AG04449 (cell line): Measurements from ENCODE around the gene KARS1.
A peak's percentile ranks its signal among the peaks of the same experiment; 100 is the strongest.

Source experiments
- CTCF ChIA-PET: fragments of 350-600 bp; formaldehyde crosslinking; extraction: SDS; loops from one replicate; lab custom pipeline; 2021; ENCODE audit warnings: antibody characterized with exemption; lab: Yijun Ruan, JAX
- POLR2A ChIA-PET: fragments of 400-600, 350-600 bp; formaldehyde crosslinking; extraction: SDS; loops from one replicate; lab custom pipeline; 2020; ENCODE audit warnings: antibody characterized with exemption, inconsistent platforms; lab: Yijun Ruan, JAX
- DNase-seq: peaks from one replicate; pipeline ENCODE4 v3.0.0-alpha.2; 2010; ENCODE audit warnings: low read depth, low spot score
- H3K4me3 ChIP-seq: 2 replicates; pipeline ENCODE4 v1.5.1; 2011; ENCODE audit warnings: low read depth, mild to moderate bottlenecking, control low read depth, low read length
- TF ChIP-seq, protein P1 (sequence below): IDR thresholded peaks from one replicate; pipeline ENCODE4 v1.5.1; 2011; ENCODE audit warnings: mild to moderate bottlenecking, moderate library complexity, low read length, control low read depth, inconsistent platforms; ENCODE audit not compliant: insufficient read depth; ENCODE audit errors: missing control alignments

KARS1 gene

GRCh38 chr16:75629132-75629531, 18.3 kb downstream of the KARS1 start:
- H3K4me3 ChIP-seq: no peak overlapping the region
- ChIA-PET CTCF (no interaction called here), POLR2A (interaction anchor here (0.5 kb wide), 1 partner anchor 1574 kb away, joined by 3 read pairs; no protein-coding TSS in a partner anchor)
- DNase-seq: no peak
- TF ChIP-seq, protein P1, sequence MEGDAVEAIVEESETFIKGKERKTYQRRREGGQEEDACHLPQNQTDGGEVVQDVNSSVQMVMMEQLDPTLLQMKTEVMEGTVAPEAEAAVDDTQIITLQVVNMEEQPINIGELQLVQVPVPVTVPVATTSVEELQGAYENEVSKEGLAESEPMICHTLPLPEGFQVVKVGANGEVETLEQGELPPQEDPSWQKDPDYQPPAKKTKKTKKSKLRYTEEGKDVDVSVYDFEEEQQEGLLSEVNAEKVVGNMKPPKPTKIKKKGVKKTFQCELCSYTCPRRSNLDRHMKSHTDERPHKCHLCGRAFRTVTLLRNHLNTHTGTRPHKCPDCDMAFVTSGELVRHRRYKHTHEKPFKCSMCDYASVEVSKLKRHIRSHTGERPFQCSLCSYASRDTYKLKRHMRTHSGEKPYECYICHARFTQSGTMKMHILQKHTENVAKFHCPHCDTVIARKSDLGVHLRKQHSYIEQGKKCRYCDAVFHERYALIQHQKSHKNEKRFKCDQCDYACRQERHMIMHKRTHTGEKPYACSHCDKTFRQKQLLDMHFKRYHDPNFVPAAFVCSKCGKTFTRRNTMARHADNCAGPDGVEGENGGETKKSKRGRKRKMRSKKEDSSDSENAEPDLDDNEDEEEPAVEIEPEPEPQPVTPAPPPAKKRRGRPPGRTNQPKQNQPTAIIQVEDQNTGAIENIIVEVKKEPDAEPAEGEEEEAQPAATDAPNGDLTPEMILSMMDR: no peak

- CTCF ChIA-PET: no interaction called here
- no peak for DNase-seq
- TF ChIP-seq, protein P1: no peak
- H3K4me3 ChIP-seq: no peak overlapping the region
- POLR2A ChIA-PET: no interaction called here
Observed at GRCh38 chr16:75628351-75628750, 19.1 kb downstream of the KARS1 start.

- ChIA-PET CTCF (no interaction called here), POLR2A (no interaction called here)
- TF ChIP-seq, protein P1: no peak
- H3K4me3 ChIP-seq: no peak overlapping the region
- DNase-seq: no peak
Observed at GRCh38 chr16:75627851-75628250, 19.6 kb downstream of the KARS1 start.

- no peak for DNase-seq
- ChIA-PET CTCF (interaction anchor here (0.8 to 1.2 kb wide), 2 partner anchors 162 to 427 kb away, joined by 3 read pairs; partner anchors contain the start of gene TMEM170A), POLR2A (interaction anchor here (0.6 kb wide), 1 partner anchor 1561 kb away, joined by 4 read pairs; no protein-coding TSS in a partner anchor)
- no peak overlapping the region for H3K4me3 ChIP-seq
- TF ChIP-seq, protein P1: no peak
Observed at GRCh38 chr16:75626806-75627205, 20.7 kb downstream of the KARS1 start.

- ChIA-PET CTCF (no interaction called here), POLR2A (no interaction called here)
- H3K4me3 ChIP-seq: no peak overlapping the region
- TF ChIP-seq, protein P1: no peak
- no peak for DNase-seq
Observed at GRCh38 chr16:75624921-75625334, 22.5 kb downstream of the KARS1 start.

DNA sequence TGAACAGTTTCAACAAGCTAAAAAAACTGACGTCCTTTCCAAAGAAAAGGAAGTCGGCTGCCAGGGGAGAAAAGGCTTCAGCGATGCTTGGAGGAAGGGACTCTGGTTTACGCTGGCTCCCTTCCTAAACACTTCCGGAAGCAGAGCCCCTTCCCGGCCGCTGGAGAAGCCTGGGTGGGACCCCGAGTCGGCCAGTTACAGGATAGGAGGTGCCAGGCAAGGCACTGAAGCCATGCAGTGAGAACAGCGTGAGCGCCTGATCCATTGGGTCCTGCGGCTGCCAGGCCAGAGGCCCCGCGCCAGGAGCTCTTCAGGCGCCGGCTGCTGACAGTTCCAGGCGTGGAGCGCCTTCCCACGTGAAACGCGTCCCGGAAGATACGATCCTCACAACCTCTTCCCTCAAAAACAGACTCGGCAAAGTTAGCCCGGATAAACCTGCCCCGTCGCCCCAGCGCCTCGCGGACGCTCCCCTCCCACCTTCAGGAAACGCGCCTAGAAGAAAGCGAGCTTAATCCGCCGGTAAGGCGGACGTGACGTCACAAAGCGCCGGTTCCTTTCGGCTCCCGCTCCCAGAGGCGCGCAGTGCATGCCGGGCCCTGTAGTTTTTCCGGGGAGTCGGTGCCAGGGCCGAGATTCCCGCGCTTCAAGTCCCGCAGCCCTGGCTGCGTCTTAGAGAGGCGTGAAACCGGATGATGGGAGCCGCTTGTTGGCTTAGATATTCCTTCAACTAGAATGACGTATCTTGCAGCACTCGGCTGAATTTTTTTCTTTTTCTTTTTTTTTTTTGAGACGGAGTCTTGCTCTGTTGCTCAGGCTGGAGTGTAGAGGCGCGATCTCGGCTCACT, 24.5 kb downstream of the KARS1 start, which contains the start of gene ADAT1:
Gene ADAT1 (minus strand): TSS at position 521 of the 845 bp plus-strand sequence. CDS start 2,482 bp downstream, outside the sequence.
- H3K4me3 ChIP-seq: peak within 1 kb of the TSS; percentile 86
- TF ChIP-seq, protein P1: no peak
- ChIA-PET POLR2A (interaction anchor here (0.6 to 1.6 kb wide), 7 partner anchors 10 to 106 kb away, joined by 3 to 5 read pairs (median 4); partner anchors contain the start of gene TERF2IP), CTCF (interaction anchor here (0.8 to 6.7 kb wide), 16 partner anchors 8 to 424 kb away, joined by 3 to 61 read pairs (median 8); partner anchors contain the start of genes KARS1, TERF2IP and TMEM170A)
- DNase-seq: peak; percentile 87
